ENCODE measurements around the gene NKAIN4.

NKAIN4 gene

GRCh38 chr20:63220696-63221399 is 33.4 kb downstream of the NKAIN4 start:
- DNase-seq (ENCODE audit: insufficient read length, low spot score) (no peak), FAIRE-seq (no peak)

GRCh38 chr20:63219866-63220521 is 34.3 kb downstream of the NKAIN4 start:
- FAIRE-seq: no peak
- no peak for DNase-seq (ENCODE audit: insufficient read length, low spot score)

- DNase-seq (ENCODE audit: insufficient read length, low spot score) (no peak), FAIRE-seq (no peak)
Observed at GRCh38 chr20:63219447-63219821, 34.8 kb downstream of the NKAIN4 start.

GRCh38 chr20:63218701-63219446 is 35.4 kb downstream of the NKAIN4 start:
- DNase-seq (ENCODE audit: insufficient read length, low spot score): no peak
- no peak for FAIRE-seq

- DNase-seq (ENCODE audit: insufficient read length, low spot score) (no peak), FAIRE-seq (no peak)
Observed at GRCh38 chr20:63217706-63218105, 36.6 kb downstream of the NKAIN4 start.

- DNase-seq (ENCODE audit: insufficient read length, low spot score) (no peak), FAIRE-seq (no peak)
Observed at GRCh38 chr20:63216849-63217471, 37.3 kb downstream of the NKAIN4 start.

- FAIRE-seq (peak; percentile 87), DNase-seq (ENCODE audit: insufficient read length, low spot score) (peak; percentile 100)
Observed at GRCh38 chr20:63216041-63216848, 38.0 kb downstream of the NKAIN4 start, which contains the start of gene YTHDF1. YTHDF1 (minus strand) TSS chr20:63216131; CDS start chr20:63215892, 239 bp downstream.

GRCh38 chr20:63215101-63216040 is 38.9 kb downstream of the NKAIN4 start:
- peak; percentile 51 for DNase-seq (ENCODE audit: insufficient read length, low spot score)
- no peak for FAIRE-seq

- DNase-seq (ENCODE audit: insufficient read length, low spot score) (no peak), FAIRE-seq (no peak)
Observed at GRCh38 chr20:63214514-63214913, 39.7 kb downstream of the NKAIN4 start.

- FAIRE-seq (no peak), DNase-seq (ENCODE audit: insufficient read length, low spot score) (no peak)
Observed at GRCh38 chr20:63212792-63213191, 41.5 kb downstream of the NKAIN4 start.

GRCh38 chr20:63212393-63212730 is 41.9 kb downstream of the NKAIN4 start:
- FAIRE-seq: no peak
- DNase-seq (ENCODE audit: insufficient read length, low spot score): no peak

- no peak for FAIRE-seq
Observed at GRCh38 chr20:63210011-63210605, 44.2 kb downstream of the NKAIN4 start.

GRCh38 chr20:63208346-63208909 is 45.8 kb downstream of the NKAIN4 start:
- FAIRE-seq (no peak), DNase-seq (ENCODE audit: insufficient read length, low spot score) (no peak)

More at GRCh38 chr20:63210011-63210605, 44.2 kb downstream of the NKAIN4 start:
- no peak for DNase-seq (ENCODE audit: insufficient read length, low spot score)

GRCh38 chr20:63206878-63207277 is 47.4 kb downstream of the NKAIN4 start:
- FAIRE-seq (no peak), DNase-seq (ENCODE audit: insufficient read length, low spot score) (no peak)

GRCh38 chr20:63205896-63206295 is 48.4 kb downstream of the NKAIN4 start:
- no peak for FAIRE-seq
- DNase-seq (ENCODE audit: insufficient read length, low spot score): no peak

- FAIRE-seq (no peak), DNase-seq (ENCODE audit: insufficient read length, low spot score) (no peak)
Observed at GRCh38 chr20:63204362-63204761, 49.9 kb downstream of the NKAIN4 start.

GRCh38 chr20:63202811-63203526 is 51.3 kb downstream of the NKAIN4 start:
- DNase-seq (ENCODE audit: insufficient read length, low spot score): no peak
- FAIRE-seq: no peak

- FAIRE-seq: no peak
Observed at GRCh38 chr20:63202021-63202420, 52.2 kb downstream of the NKAIN4 start.

More at GRCh38 chr20:63202021-63202420, 52.2 kb downstream of the NKAIN4 start:
- DNase-seq (ENCODE audit: insufficient read length, low spot score): no peak

Data from GM19239 (cell line).